HFFc6 (cell line): ENCODE measurements around the gene LTA. TPM values are rescaled to one million over a fixed set of nuclear protein-coding genes. Genes with fewer than 3 reads are reported as not detected.

ENCODE experiments used
- DNase-seq: peaks from one replicate; pipeline ENCODE4 v3.0.0-alpha.2; 2018
- H3K27ac Mint-ChIP-seq: 2 replicates; pipeline ENCODE4 v1.8.0; 2020; ENCODE audit warnings: mild to moderate bottlenecking, mixed read lengths
- H3K27me3 Mint-ChIP-seq: 2 replicates; pipeline ENCODE4 v1.8.0; 2021; ENCODE audit warnings: mild to moderate bottlenecking, moderate library complexity, mixed read lengths; ENCODE audit not compliant: insufficient read depth
- H3K36me3 Mint-ChIP-seq: 2 replicates; pipeline ENCODE4 v1.8.0; 2021; ENCODE audit warnings: low read depth, mixed read lengths
- H3K4me1 Mint-ChIP-seq: 2 replicates; pipeline ENCODE4 v1.8.0; 2020; ENCODE audit warnings: low read depth, mixed read lengths
- H3K4me3 Mint-ChIP-seq: 2 replicates; pipeline ENCODE4 v1.8.0; 2020; ENCODE audit warnings: mild to moderate bottlenecking, moderate library complexity, mixed read lengths
- H3K9me3 Mint-ChIP-seq: 2 replicates; pipeline ENCODE4 v1.8.0; 2020; ENCODE audit warnings: mild to moderate bottlenecking, mixed read lengths
- total RNA-seq, 6 experiments: library from RNA; stranded (reverse); fragmentation: NEBNext Ultra II Directional; extraction: Animal tissue kit (Norgen Biotek cat#: 25700); gene quantifications; 2 replicates in 1 of 6; 3 replicates in 5 of 6; pipeline ENCODE4 v1.2.3, GENCODE V29; 2021
- TF ChIP-seq, protein P1 (sequence below): fragments of 200-600 bp; sonication (generic); IDR thresholded peaks from 2 replicates; pipeline ENCODE4 v1.5.0; 2021; ENCODE audit warnings: antibody characterized with exemption, mild to moderate bottlenecking

The LTA gene
- total RNA-seq, 6 experiments from 2014 or later: not detected

DNA sequence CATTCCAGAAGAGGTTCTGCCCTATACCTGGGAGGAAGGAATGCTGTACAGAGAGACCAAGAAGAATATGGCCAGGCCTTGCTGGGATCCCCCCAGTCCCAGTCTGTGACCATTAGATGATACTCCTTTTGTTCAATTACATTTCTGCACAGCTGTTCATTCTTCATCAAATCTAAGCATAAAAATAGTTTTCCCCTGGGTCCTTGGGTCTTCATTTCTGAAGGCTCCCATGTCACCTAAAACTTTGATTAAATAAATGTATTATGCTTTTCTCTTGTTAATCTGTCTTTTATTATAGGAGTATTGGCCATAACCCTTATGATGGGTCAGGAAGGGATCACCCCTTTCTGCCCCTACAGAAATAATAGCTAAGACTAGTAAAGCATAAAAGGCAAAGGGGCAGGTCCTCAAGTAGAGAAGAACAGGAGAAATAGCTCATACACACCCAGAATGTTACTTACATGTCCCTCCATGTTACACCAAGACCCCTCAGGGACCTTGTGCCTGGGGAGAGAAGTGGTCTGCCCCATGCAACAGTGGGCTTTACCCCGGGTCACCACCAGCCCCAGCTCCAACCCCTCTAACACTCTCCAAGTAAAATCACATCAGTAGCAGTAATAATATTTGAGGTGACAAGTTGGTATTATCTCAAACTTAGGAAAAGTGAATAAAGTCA is 2.1 kb upstream of the LTA start:
- Mint-ChIP-seq H3K9me3 (no peaks in the 10 kb centered on the region), H3K4me1 (peaks cover 13% of the 10 kb centered on the region; the same call in 1 of the 2 replicates), H3K27ac (no peak overlapping the region), H3K36me3 (no peaks in the 10 kb centered on the region), H3K4me3 (no peak overlapping the region), H3K27me3 (peaks cover 8% of the 10 kb centered on the region)
- DNase-seq: no peak
- TF ChIP-seq, protein P1, sequence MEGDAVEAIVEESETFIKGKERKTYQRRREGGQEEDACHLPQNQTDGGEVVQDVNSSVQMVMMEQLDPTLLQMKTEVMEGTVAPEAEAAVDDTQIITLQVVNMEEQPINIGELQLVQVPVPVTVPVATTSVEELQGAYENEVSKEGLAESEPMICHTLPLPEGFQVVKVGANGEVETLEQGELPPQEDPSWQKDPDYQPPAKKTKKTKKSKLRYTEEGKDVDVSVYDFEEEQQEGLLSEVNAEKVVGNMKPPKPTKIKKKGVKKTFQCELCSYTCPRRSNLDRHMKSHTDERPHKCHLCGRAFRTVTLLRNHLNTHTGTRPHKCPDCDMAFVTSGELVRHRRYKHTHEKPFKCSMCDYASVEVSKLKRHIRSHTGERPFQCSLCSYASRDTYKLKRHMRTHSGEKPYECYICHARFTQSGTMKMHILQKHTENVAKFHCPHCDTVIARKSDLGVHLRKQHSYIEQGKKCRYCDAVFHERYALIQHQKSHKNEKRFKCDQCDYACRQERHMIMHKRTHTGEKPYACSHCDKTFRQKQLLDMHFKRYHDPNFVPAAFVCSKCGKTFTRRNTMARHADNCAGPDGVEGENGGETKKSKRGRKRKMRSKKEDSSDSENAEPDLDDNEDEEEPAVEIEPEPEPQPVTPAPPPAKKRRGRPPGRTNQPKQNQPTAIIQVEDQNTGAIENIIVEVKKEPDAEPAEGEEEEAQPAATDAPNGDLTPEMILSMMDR: no peak

DNA sequence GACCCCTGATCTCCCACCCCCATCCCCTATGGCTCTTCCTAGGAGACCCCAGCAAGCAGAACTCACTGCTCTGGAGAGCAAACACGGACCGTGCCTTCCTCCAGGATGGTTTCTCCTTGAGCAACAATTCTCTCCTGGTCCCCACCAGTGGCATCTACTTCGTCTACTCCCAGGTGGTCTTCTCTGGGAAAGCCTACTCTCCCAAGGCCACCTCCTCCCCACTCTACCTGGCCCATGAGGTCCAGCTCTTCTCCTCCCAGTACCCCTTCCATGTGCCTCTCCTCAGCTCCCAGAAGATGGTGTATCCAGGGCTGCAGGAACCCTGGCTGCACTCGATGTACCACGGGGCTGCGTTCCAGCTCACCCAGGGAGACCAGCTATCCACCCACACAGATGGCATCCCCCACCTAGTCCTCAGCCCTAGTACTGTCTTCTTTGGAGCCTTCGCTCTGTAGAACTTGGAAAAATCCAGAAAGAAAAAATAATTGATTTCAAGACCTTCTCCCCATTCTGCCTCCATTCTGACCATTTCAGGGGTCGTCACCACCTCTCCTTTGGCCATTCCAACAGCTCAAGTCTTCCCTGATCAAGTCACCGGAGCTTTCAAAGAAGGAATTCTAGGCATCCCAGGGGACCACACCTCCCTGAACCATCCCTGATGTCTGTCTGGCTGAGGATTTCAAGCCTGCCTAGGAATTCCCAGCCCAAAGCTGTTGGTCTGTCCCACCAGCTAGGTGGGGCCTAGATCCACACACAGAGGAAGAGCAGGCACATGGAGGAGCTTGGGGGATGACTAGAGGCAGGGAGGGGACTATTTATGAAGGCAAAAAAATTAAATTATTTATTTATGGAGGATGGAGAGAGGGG is 1.4 kb downstream of the LTA start:
- peaks cover 27% of the 10 kb centered on the region for H3K4me1 Mint-ChIP-seq
- H3K27me3 Mint-ChIP-seq: peaks cover 11% of the 10 kb centered on the region
- TF ChIP-seq, protein P1: no peak
- H3K36me3 Mint-ChIP-seq: no peaks in the 10 kb centered on the region
- H3K9me3 Mint-ChIP-seq: no peaks in the 10 kb centered on the region
- DNase-seq: no peak
- H3K4me3 Mint-ChIP-seq: no peak overlapping the region
- H3K27ac Mint-ChIP-seq: no peak overlapping the region

- Mint-ChIP-seq H3K4me3 (no peak overlapping the region), H3K9me3 (no peaks in the 10 kb centered on the region), H3K4me1 (peaks cover 27% of the 10 kb centered on the region), H3K27me3 (peaks cover 11% of the 10 kb centered on the region), H3K27ac (no peak overlapping the region), H3K36me3 (no peaks in the 10 kb centered on the region)
- no peak for DNase-seq
- TF ChIP-seq, protein P1: no peak
These were observed 2.3 kb downstream of the LTA start for GRCh38 chr6:31574106-31575061.

- Mint-ChIP-seq H3K36me3 (no peaks in the 10 kb centered on the region), H3K27ac (peak within 1 kb of the TSS; percentile 1; the same call in 1 of the 2 replicates), H3K4me1 (peaks cover 27% of the 10 kb centered on the region), H3K9me3 (no peaks in the 10 kb centered on the region), H3K27me3 (peaks cover 11% of the 10 kb centered on the region), H3K4me3 (peak within 1 kb of the TSS; percentile 51)
- TF ChIP-seq, protein P1: no peak
- DNase-seq: peak; percentile 18
These were observed 3.3 kb downstream of the LTA start, which contains the start of gene TNF for GRCh38 chr6:31575335-31575901. Gene TNF (plus strand): TSS chr6:31575565. CDS start chr6:31575742, 177 bp downstream.
